ENCODE results near the gene CLHC1. TPM values are rescaled to one million over a fixed set of nuclear protein-coding genes. Genes with fewer than 3 reads are reported as not detected.
"Not testable (repeated sequence)": the region's sequence is repeated elsewhere in the genome, so short reads cannot be mapped to it uniquely, and the experiment has no call there.

CLHC1 gene
- polyA plus RNA-seq, 4 donors = 3.2 to 16.2 (median 3.5) TPM

- 89 to 100% (median 92%) methylated on average over 3 of the region's 3 CpGs for WGBS, 3 donors
- Histone ChIP-seq H3K27ac (ENCODE audit: low read depth in 1 of 3, low read length in 2 of 3) (no peak overlapping the region), H3K9me3 (ENCODE audit: control insufficient read depth in 2 of 2, insufficient read depth in 1 of 2, low read depth in 1 of 2, low read length in 1 of 2) (no peaks in the 10 kb centered on the region), H3K27me3 (ENCODE audit: control insufficient read depth in 3 of 3, insufficient read depth in 3 of 3, low read length in 3 of 3) (no peaks in the 10 kb centered on the region), H3K4me3 (ENCODE audit: low read depth in 1 of 3, low read length in 3 of 3) (no peak overlapping the region), H3K36me3 (ENCODE audit: control insufficient read depth in 3 of 3, insufficient read depth in 2 of 3, low read depth in 1 of 3, low read length in 3 of 3) (no peaks in the 10 kb centered on the region), H3K4me1 (ENCODE audit: control insufficient read depth in 3 of 3, insufficient read depth in 2 of 3, low read depth in 1 of 3, low read length in 2 of 3) (peaks cover 5 to 33% (median 12%) of the 10 kb centered on the region in 3 donors)
- FAIRE-seq (no peak), DNase-seq (no peak)
Observed at GRCh38 chr2:55150834-55151233, 81.3 kb downstream of the CLHC1 start.

GRCh38 chr2:55148269-55148668 is 83.8 kb downstream of the CLHC1 start:
- DNase-seq (no peak), FAIRE-seq (no peak)
- Histone ChIP-seq H3K27ac (ENCODE audit: low read depth in 1 of 3, low read length in 2 of 3) (no peak overlapping the region), H3K9me3 (ENCODE audit: control insufficient read depth in 2 of 2, insufficient read depth in 1 of 2, low read depth in 1 of 2, low read length in 1 of 2) (no peaks in the 10 kb centered on the region), H3K27me3 (ENCODE audit: control insufficient read depth in 3 of 3, insufficient read depth in 3 of 3, low read length in 3 of 3) (no peaks in the 10 kb centered on the region), H3K4me3 (ENCODE audit: low read depth in 1 of 3, low read length in 3 of 3) (no peak overlapping the region), H3K36me3 (ENCODE audit: control insufficient read depth in 3 of 3, insufficient read depth in 2 of 3, low read depth in 1 of 3, low read length in 3 of 3) (no peaks in the 10 kb centered on the region), H3K4me1 (ENCODE audit: control insufficient read depth in 3 of 3, insufficient read depth in 2 of 3, low read depth in 1 of 3, low read length in 2 of 3) (peaks cover 0 to 8% (median 3%) of the 10 kb centered on the region in 3 donors)
- 54 to 69% (median 68%) methylated on average over 2 of the region's 2 CpGs for WGBS, 3 donors

- 96 to 100% (median 97%) methylated on average over 3 of the region's 3 CpGs for WGBS, 3 donors
Observed at GRCh38 chr2:55147531-55147930, 84.6 kb downstream of the CLHC1 start.

GRCh38 chr2:55147041-55147440 is 85.1 kb downstream of the CLHC1 start:
- no peak for DNase-seq
- no peaks in the 10 kb centered on the region for H3K9me3 ChIP-seq (ENCODE audit: control insufficient read depth in 2 of 2, insufficient read depth in 1 of 2, low read depth in 1 of 2, low read length in 1 of 2)
- H3K27me3 ChIP-seq (ENCODE audit: control insufficient read depth in 3 of 3, insufficient read depth in 3 of 3, low read length in 3 of 3) = no peaks in the 10 kb centered on the region
- peaks cover 0 to 2% (median 0%) of the 10 kb centered on the region in 3 donors for H3K4me1 ChIP-seq (ENCODE audit: control insufficient read depth in 3 of 3, insufficient read depth in 2 of 3, low read depth in 1 of 3, low read length in 2 of 3)
- no peaks in the 10 kb centered on the region for H3K36me3 ChIP-seq (ENCODE audit: control insufficient read depth in 3 of 3, insufficient read depth in 2 of 3, low read depth in 1 of 3, low read length in 3 of 3)
- FAIRE-seq = no peak
- no peak overlapping the region for H3K4me3 ChIP-seq (ENCODE audit: low read depth in 1 of 3, low read length in 3 of 3)
- WGBS, 3 donors = 95 to 96% (median 96%) methylated on average over 5 of the region's 5 CpGs
- no peak overlapping the region for H3K27ac ChIP-seq (ENCODE audit: low read depth in 1 of 3, low read length in 2 of 3)

More at GRCh38 chr2:55147531-55147930, 84.6 kb downstream of the CLHC1 start:
- H3K4me3 ChIP-seq (ENCODE audit: low read depth in 1 of 3, low read length in 3 of 3) = no peak overlapping the region
- no peaks in the 10 kb centered on the region for H3K36me3 ChIP-seq (ENCODE audit: control insufficient read depth in 3 of 3, insufficient read depth in 2 of 3, low read depth in 1 of 3, low read length in 3 of 3)
- no peaks in the 10 kb centered on the region for H3K27me3 ChIP-seq (ENCODE audit: control insufficient read depth in 3 of 3, insufficient read depth in 3 of 3, low read length in 3 of 3)
- FAIRE-seq (no peak), DNase-seq (no peak)
- no peaks in the 10 kb centered on the region for H3K9me3 ChIP-seq (ENCODE audit: control insufficient read depth in 2 of 2, insufficient read depth in 1 of 2, low read depth in 1 of 2, low read length in 1 of 2)
- H3K27ac ChIP-seq (ENCODE audit: low read depth in 1 of 3, low read length in 2 of 3) = no peak overlapping the region
- peaks cover 0 to 3% (median under 1%) of the 10 kb centered on the region in 3 donors for H3K4me1 ChIP-seq (ENCODE audit: control insufficient read depth in 3 of 3, insufficient read depth in 2 of 3, low read depth in 1 of 3, low read length in 2 of 3)

GRCh38 chr2:55146263-55146662 is 85.8 kb downstream of the CLHC1 start:
- peaks cover 0 to 9% (median 0%) of the 10 kb centered on the region in 3 donors for H3K4me1 ChIP-seq (ENCODE audit: control insufficient read depth in 3 of 3, insufficient read depth in 2 of 3, low read depth in 1 of 3, low read length in 2 of 3)
- DNase-seq (no peak), FAIRE-seq (no peak)
- H3K4me3 ChIP-seq (ENCODE audit: low read depth in 1 of 3, low read length in 3 of 3) = no peak overlapping the region
- H3K27ac ChIP-seq (ENCODE audit: low read depth in 1 of 3, low read length in 2 of 3) = no peak overlapping the region
- WGBS, 3 donors = 85 to 89% (median 85%) methylated on average over 2 of the region's 2 CpGs
- H3K9me3 ChIP-seq (ENCODE audit: control insufficient read depth in 2 of 2, insufficient read depth in 1 of 2, low read depth in 1 of 2, low read length in 1 of 2) = no peaks in the 10 kb centered on the region
- H3K27me3 ChIP-seq (ENCODE audit: control insufficient read depth in 3 of 3, insufficient read depth in 3 of 3, low read length in 3 of 3) = no peaks in the 10 kb centered on the region
- no peaks in the 10 kb centered on the region for H3K36me3 ChIP-seq (ENCODE audit: control insufficient read depth in 3 of 3, insufficient read depth in 2 of 3, low read depth in 1 of 3, low read length in 3 of 3)

GRCh38 chr2:55144922-55145820 is 86.9 kb downstream of the CLHC1 start:
- no peak for DNase-seq
- Histone ChIP-seq H3K4me1 (ENCODE audit: control insufficient read depth in 3 of 3, insufficient read depth in 2 of 3, low read depth in 1 of 3, low read length in 2 of 3) (peaks cover 0 to 12% (median 3%) of the 10 kb centered on the region in 3 donors), H3K9me3 (ENCODE audit: control insufficient read depth in 2 of 2, insufficient read depth in 1 of 2, low read depth in 1 of 2, low read length in 1 of 2) (no peaks in the 10 kb centered on the region), H3K27ac (ENCODE audit: low read depth in 1 of 3, low read length in 2 of 3) (no peak overlapping the region), H3K4me3 (ENCODE audit: low read depth in 1 of 3, low read length in 3 of 3) (no peak overlapping the region), H3K27me3 (ENCODE audit: control insufficient read depth in 3 of 3, insufficient read depth in 3 of 3, low read length in 3 of 3) (no peaks in the 10 kb centered on the region), H3K36me3 (ENCODE audit: control insufficient read depth in 3 of 3, insufficient read depth in 2 of 3, low read depth in 1 of 3, low read length in 3 of 3) (no peaks in the 10 kb centered on the region)
- no peak for FAIRE-seq
- 89 to 93% (median 92%) methylated on average over 12 of the region's 12 CpGs for WGBS, 3 donors

- WGBS, 3 donors = 95 to 100% (median 98%) methylated on average over 2 of the region's 2 CpGs
- H3K4me1 ChIP-seq (ENCODE audit: control insufficient read depth in 3 of 3, insufficient read depth in 2 of 3, low read depth in 1 of 3, low read length in 2 of 3) = peaks cover 0 to 12% (median 3%) of the 10 kb centered on the region in 3 donors
- not testable (repeated sequence) for FAIRE-seq
Observed at GRCh38 chr2:55143706-55144105, 88.4 kb downstream of the CLHC1 start.

GRCh38 chr2:55142518-55142917 is 89.6 kb downstream of the CLHC1 start:
- Histone ChIP-seq H3K27ac (ENCODE audit: low read depth in 1 of 3, low read length in 2 of 3) (no peak overlapping the region), H3K27me3 (ENCODE audit: control insufficient read depth in 3 of 3, insufficient read depth in 3 of 3, low read length in 3 of 3) (no peaks in the 10 kb centered on the region), H3K36me3 (ENCODE audit: control insufficient read depth in 3 of 3, insufficient read depth in 2 of 3, low read depth in 1 of 3, low read length in 3 of 3) (no peaks in the 10 kb centered on the region), H3K4me3 (ENCODE audit: low read depth in 1 of 3, low read length in 3 of 3) (no peak overlapping the region), H3K9me3 (ENCODE audit: control insufficient read depth in 2 of 2, insufficient read depth in 1 of 2, low read depth in 1 of 2, low read length in 1 of 2) (no peaks in the 10 kb centered on the region), H3K4me1 (ENCODE audit: control insufficient read depth in 3 of 3, insufficient read depth in 2 of 3, low read depth in 1 of 3, low read length in 2 of 3) (peaks cover 2 to 17% (median 14%) of the 10 kb centered on the region in 3 donors)
- FAIRE-seq = no peak
- WGBS, 3 donors = 64 to 85% (median 79%) methylated on average over 2 of the region's 2 CpGs
- no peak for DNase-seq

More at GRCh38 chr2:55143706-55144105, 88.4 kb downstream of the CLHC1 start:
- not testable (repeated sequence) for H3K4me3 ChIP-seq (ENCODE audit: low read depth in 1 of 3, low read length in 3 of 3); DNase-seq; H3K27ac ChIP-seq (ENCODE audit: low read depth in 1 of 3, low read length in 2 of 3); H3K9me3 ChIP-seq (ENCODE audit: control insufficient read depth in 2 of 2, insufficient read depth in 1 of 2, low read depth in 1 of 2, low read length in 1 of 2); H3K36me3 ChIP-seq (ENCODE audit: control insufficient read depth in 3 of 3, insufficient read depth in 2 of 3, low read depth in 1 of 3, low read length in 3 of 3); H3K27me3 ChIP-seq (ENCODE audit: control insufficient read depth in 3 of 3, insufficient read depth in 3 of 3, low read length in 3 of 3)
